ENCODE data around the gene PLBD2. TPM values are rescaled to one million over a fixed set of nuclear protein-coding genes. Genes with fewer than 3 reads are reported as not detected.

PLBD2 gene
- total and polyA plus RNA-seq, 9 of the 15 experiments (the other 6 are each of a cell fraction or from before 2014, with no cell fraction given) = 2.4 to 37.4 (median 6.0) TPM

GRCh38 chr12:113392988-113393579, 34.7 kb downstream of the PLBD2 start (continued):
- TF ChIP-seq POLR2AphosphoS2 (IDR thresholded peaks at IDR 0.05; ENCODE audit: low read length) (peak; percentile 81; the same call in 1 of the 2 replicates), MIER1 (IDR thresholded peaks at IDR 0.05; ENCODE audit: low read depth) (no peak), YBX1 (IDR thresholded peaks at IDR 0.05) (no peak), ARID3A (IDR thresholded peaks at IDR 0.05; ENCODE audit: borderline replicate concordance, low read depth, low read length) (no peak), ZBTB43 (CRISPR knock-in tag; IDR thresholded peaks at IDR 0.05) (no peak), ZNF609 (CRISPR knock-in tag; IDR thresholded peaks at IDR 0.05; ENCODE audit: borderline replicate concordance) (no peak), CUX1 (CRISPR knock-in tag; IDR thresholded peaks at IDR 0.05) (no peak), JUNB (CRISPR knock-in tag; conservative IDR thresholded peaks at IDR 0.05) (no peak), CREM (IDR thresholded peaks at IDR 0.05; ENCODE audit: low read depth) (0 out of 2 replicates have a peak, but pooled peaks have one; percentile 34), CBX3 (IDR thresholded peaks at IDR 0.05; ENCODE audit: borderline replicate concordance in 1 of 2, low read length in 2 of 2) (0 out of 3 replicates have a peak, but pooled peaks of 1 of the 2 experiments have one; percentile 49), ELF1 (tag; IDR thresholded peaks at IDR 0.05) (no peak), ESRRA (IDR thresholded peaks at IDR 0.05; ENCODE audit: borderline replicate concordance, low read depth) (no peak), ZFP1 (CRISPR knock-in tag; IDR thresholded peaks at IDR 0.05) (no peak), CREBBP (IDR thresholded peaks at IDR 0.05; ENCODE audit: low read depth, low read length) (no peak), HNRNPL (IDR thresholded peaks at IDR 0.05; ENCODE audit: low read depth, low read length) (no peak)

All from K562 (cell line).